VCaP (cell line): ENCODE data around the gene SNX12.
A peak's percentile ranks its signal among the peaks of the same experiment; 100 is the strongest.

Experiments used
- H3K27ac ChIP-seq: fragments of 450-650 bp; 2 replicates; pipeline ENCODE4 v1.5.1; 2017
- CTCF ChIP-seq: fragments of 450-650 bp; conservative IDR thresholded peaks from 2 replicates; pipeline ENCODE4 v1.5.1; 2017; ENCODE audit warnings: mild to moderate bottlenecking, moderate library complexity

Gene SNX12

GRCh38 chrX:71098302-71098701 lies 30.2 kb upstream of the SNX12 start:
- peak; percentile 53 for TF ChIP-seq CTCF
- H3K27ac ChIP-seq: no peak overlapping the region

GRCh38 chrX:71096760-71097032 lies 28.6 kb upstream of the SNX12 start:
- no peak for TF ChIP-seq CTCF
- peak overlapping the region; percentile 51; the same call in 1 of the 2 replicates for H3K27ac ChIP-seq

DNA sequence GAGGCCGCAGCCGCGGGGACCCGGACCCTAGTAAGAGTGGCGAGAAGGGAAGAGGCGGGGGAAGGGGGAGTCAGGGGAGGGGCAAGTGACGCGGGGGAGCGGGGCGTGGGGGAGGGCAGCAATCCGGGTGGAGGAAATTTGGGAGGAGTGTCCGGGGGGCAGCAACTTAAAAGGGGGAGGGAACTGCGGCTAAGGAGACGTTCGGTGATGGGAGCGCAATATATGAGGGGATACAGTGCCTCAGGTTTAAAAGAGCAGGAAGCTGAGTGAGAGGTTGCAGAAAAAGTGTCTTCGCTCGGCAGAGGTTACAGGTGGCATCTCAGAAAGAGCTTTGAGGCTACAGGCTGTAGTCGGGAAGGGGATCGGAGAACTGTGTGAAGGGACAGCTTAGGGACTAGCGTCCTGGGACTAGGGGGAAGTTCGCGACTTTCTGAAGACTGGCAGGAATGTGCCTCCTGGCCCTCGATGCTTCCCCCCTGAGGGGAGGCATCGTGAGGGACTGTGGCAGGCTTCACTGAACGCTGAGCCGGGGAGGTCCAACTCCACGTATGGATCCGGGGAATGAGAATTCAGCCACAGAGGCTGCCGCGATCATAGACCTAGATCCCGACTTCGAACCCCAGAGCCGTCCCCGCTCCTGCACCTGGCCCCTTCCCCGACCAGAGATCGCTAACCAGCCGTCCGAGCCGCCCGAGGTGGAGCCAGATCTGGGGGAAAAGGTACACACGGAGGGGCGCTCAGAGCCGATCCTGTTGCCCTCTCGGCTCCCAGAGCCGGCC lies 28.0 kb upstream of the SNX12 start:
- no peak for TF ChIP-seq CTCF
- peak overlapping the region; percentile 51; the same call in 1 of the 2 replicates for H3K27ac ChIP-seq

GRCh38 chrX:71095555-71095980 lies 27.4 kb upstream of the SNX12 start, which contains the start of gene FOXO4:
Gene FOXO4, plus strand, starts transcription at chrX:71095851. Its CDS starts 678 bp downstream, at chrX:71096529.
- no peak for TF ChIP-seq CTCF
- H3K27ac ChIP-seq: peak within 1 kb of the TSS; percentile 51; the same call in 1 of the 2 replicates

GRCh38 chrX:71095033-71095432 lies 26.9 kb upstream of the SNX12 start:
- peak overlapping the region; percentile 51; the same call in 1 of the 2 replicates for H3K27ac ChIP-seq
- TF ChIP-seq CTCF: no peak

GRCh38 chrX:71091263-71091662 lies 23.1 kb upstream of the SNX12 start:
- no peak overlapping the region for H3K27ac ChIP-seq
- TF ChIP-seq CTCF: no peak

DNA sequence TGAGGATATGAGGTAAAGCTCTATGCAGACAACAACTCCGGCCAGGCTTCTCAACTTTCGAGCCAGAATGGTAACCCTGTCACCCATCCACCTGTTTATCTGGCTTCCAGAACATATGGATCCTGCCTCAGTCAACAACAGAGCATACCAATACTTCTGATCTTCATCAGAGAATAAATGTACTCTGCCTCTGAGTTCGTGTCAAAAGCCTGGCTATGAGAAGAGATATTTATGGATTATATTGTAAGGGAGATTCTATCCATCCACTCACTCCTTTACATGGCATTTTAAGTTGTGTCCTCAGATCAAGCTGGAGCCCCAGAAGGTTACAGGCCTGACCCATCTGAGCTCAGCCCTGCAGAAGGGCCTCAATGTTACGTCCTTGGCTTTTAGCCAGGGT lies 17.8 kb upstream of the SNX12 start:
- H3K27ac ChIP-seq: no peak overlapping the region
- TF ChIP-seq CTCF: no peak
